Mucosa of descending colon (tissue), 3 donors: ENCODE measurements around the gene NOD2. TPM values are rescaled to one million over a fixed set of nuclear protein-coding genes. Genes with fewer than 3 reads are reported as not detected.

ENCODE experiments used
- ATAC-seq: fragments of 200-7000 bp; cut with Tn5 transposase; one replicate; pipeline ENCODE4 v1.9.1; 2020; ENCODE audit warnings: mild to moderate bottlenecking, moderate library complexity
- DNase-seq, 3 donors: peaks; one replicate each; pipeline ENCODE4 v3.0.0-alpha.2; 2020
- H3K36me3 ChIP-seq: fragments of 200-600 bp; one replicate; pipeline ENCODE4 v1.8.0; 2021; ENCODE audit warnings: low read depth, mild to moderate bottlenecking
- H3K4me1 ChIP-seq: fragments of 200-600 bp; one replicate; pipeline ENCODE4 v1.8.0; 2021; ENCODE audit warnings: low read depth, mild to moderate bottlenecking
- H3K4me3 ChIP-seq: fragments of 200-600 bp; one replicate; pipeline ENCODE4 v1.8.0; 2021; ENCODE audit warnings: mild to moderate bottlenecking
- H3K9me3 ChIP-seq: fragments of 200-600 bp; one replicate; pipeline ENCODE4 v1.8.0; 2021; ENCODE audit warnings: mild to moderate bottlenecking
- intact Hi-C, 2 donors: fragments of 100-400 bp; cut with DNase I in 1 of 2; cut with micrococcal nuclease in 1 of 2; formaldehyde crosslinking; loops; one replicate each; pipeline versions ENCODE4 v1.11.0 to v1.11.1; 2022; cut with DNase I, micrococcal nuclease
- total RNA-seq, 3 donors: library from RNA; stranded (reverse); fragmentation: NEBNext Ultra II Directional in 2 of 3; extraction: Animal tissue kit (Norgen Biotek cat#: 25700) in 2 of 3; gene quantifications; one replicate each; pipeline versions ENCODE4 v1.2.1 to v1.2.4, GENCODE V29; 2021 to 2023
- TF ChIP-seq, protein P1 (sequence below): fragments of 200-600 bp; IDR thresholded peaks from one replicate; pipeline ENCODE4 v1.8.0; 2022; ENCODE audit warnings: antibody characterized with exemption, mild to moderate bottlenecking
- donor health status: DM: no; HTN: no; CAD: no; lungs with moderate emphysema.
- donor health status: DM: no; HTN: no; CAD: no.
- donor health status: DM: no; HTN: yes; CAD: no.

Gene NOD2
- total RNA-seq, 3 donors from 2014 or later: 0.87 to 2.4 (median 2.0) TPM

DNA sequence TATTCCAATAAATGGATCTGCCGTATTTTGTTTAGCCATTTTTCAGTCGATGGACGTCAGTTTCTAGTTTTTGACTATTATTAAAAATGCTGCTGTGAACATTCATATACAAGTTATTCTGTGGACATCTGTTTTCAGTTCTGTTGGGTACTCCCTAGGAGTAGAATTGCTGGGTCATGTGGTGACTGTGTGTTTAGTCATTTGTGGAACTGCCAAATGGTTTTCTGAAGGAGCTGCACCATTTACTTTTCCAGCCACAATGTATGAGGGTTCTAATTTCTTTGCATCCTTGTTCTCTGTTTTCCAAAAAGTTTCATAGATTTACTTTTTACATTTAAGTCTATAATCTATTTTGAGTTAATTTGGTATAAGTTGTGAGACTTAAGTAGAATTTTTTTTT is 78.0 kb downstream of the NOD2 start:
- intact Hi-C loops: no loop called here

DNA sequence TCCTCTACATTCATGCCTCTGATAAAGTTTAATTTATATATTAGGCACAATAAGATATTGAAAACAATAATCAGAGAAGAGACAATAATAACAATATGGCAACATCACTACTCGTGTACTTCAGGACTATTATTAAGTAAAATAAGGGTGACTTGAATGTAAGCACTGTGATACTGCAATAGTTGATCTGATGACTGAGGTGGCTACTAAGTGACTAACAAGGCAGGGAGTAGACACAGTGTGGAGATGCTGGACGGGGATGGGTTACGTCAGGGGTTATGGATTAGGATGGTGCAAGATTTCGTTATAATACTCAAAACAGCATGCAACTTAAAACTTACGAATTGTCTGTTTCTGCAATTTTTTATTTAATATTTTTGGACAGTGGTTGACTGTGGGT is 81.0 kb downstream of the NOD2 start:
- TF ChIP-seq, protein P1, sequence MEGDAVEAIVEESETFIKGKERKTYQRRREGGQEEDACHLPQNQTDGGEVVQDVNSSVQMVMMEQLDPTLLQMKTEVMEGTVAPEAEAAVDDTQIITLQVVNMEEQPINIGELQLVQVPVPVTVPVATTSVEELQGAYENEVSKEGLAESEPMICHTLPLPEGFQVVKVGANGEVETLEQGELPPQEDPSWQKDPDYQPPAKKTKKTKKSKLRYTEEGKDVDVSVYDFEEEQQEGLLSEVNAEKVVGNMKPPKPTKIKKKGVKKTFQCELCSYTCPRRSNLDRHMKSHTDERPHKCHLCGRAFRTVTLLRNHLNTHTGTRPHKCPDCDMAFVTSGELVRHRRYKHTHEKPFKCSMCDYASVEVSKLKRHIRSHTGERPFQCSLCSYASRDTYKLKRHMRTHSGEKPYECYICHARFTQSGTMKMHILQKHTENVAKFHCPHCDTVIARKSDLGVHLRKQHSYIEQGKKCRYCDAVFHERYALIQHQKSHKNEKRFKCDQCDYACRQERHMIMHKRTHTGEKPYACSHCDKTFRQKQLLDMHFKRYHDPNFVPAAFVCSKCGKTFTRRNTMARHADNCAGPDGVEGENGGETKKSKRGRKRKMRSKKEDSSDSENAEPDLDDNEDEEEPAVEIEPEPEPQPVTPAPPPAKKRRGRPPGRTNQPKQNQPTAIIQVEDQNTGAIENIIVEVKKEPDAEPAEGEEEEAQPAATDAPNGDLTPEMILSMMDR: no peak
- intact Hi-C loops: no loop called here
- Histone ChIP-seq H3K4me1 (no peaks in the 10 kb centered on the region), H3K9me3 (no peaks in the 10 kb centered on the region), H3K36me3 (no peaks in the 10 kb centered on the region), H3K4me3 (no peak overlapping the region)
- no peak for DNase-seq
- ATAC-seq: no peak

More for the DNA sequence above, 78.0 kb downstream of the NOD2 start:
- TF ChIP-seq, protein P1: no peak
- DNase-seq (no peak), ATAC-seq (no peak)
- no peak overlapping the region for H3K4me3 ChIP-seq
- no peaks in the 10 kb centered on the region for H3K4me1 ChIP-seq
- H3K36me3 ChIP-seq: no peaks in the 10 kb centered on the region
- peaks cover 2% of the 10 kb centered on the region for H3K9me3 ChIP-seq

DNA sequence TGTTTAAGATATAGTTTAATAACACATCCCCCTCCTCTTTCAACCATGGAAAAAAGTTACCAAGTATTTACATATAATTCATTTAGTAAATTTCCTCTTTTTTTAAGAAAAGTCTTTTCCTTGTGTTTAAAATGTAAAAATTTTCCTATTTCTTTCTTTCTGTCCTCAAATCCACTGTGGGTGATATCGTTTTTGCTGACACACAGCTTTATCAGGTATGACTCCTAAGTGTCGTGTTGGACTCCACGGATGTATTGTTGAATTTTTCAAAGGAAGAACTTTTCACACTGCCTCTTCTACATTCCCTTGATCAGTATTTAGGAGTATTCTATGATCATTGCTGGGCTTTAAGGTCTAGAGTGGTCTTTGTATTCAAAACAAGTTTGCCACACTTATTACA is 81.6 kb downstream of the NOD2 start:
- DNase-seq (no peak), ATAC-seq (no peak)
- intact Hi-C loops: no loop called here
- Histone ChIP-seq H3K36me3 (no peaks in the 10 kb centered on the region), H3K9me3 (no peaks in the 10 kb centered on the region), H3K4me3 (no peak overlapping the region), H3K4me1 (no peaks in the 10 kb centered on the region)
- TF ChIP-seq, protein P1: no peak

DNA sequence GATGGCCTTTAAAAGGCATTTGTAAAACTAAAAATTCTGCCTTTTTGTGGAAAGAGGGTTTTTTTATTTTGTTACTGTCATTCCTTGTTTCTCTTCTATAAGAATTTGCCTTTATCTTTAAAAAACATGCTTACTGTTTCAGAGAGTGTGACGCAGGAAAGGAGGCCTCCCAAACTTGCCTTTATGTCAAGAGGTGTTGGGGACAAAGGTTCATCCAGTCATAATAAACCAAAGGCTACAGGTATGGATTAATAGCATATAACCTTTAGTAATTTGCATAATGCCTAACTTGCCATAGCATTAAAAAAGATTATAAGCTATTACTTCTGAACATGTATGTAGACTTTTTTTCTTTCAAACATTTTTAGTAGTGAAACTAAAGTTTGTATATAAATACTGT is 82.6 kb downstream of the NOD2 start:
- ATAC-seq (peak; percentile 86), DNase-seq (peak in 1 of 3 donors; percentile 12)
- intact Hi-C loops: no loop called here
- TF ChIP-seq, protein P1: no peak
- Histone ChIP-seq H3K36me3 (no peaks in the 10 kb centered on the region), H3K4me1 (no peaks in the 10 kb centered on the region), H3K4me3 (no peak overlapping the region), H3K9me3 (no peaks in the 10 kb centered on the region)

DNA sequence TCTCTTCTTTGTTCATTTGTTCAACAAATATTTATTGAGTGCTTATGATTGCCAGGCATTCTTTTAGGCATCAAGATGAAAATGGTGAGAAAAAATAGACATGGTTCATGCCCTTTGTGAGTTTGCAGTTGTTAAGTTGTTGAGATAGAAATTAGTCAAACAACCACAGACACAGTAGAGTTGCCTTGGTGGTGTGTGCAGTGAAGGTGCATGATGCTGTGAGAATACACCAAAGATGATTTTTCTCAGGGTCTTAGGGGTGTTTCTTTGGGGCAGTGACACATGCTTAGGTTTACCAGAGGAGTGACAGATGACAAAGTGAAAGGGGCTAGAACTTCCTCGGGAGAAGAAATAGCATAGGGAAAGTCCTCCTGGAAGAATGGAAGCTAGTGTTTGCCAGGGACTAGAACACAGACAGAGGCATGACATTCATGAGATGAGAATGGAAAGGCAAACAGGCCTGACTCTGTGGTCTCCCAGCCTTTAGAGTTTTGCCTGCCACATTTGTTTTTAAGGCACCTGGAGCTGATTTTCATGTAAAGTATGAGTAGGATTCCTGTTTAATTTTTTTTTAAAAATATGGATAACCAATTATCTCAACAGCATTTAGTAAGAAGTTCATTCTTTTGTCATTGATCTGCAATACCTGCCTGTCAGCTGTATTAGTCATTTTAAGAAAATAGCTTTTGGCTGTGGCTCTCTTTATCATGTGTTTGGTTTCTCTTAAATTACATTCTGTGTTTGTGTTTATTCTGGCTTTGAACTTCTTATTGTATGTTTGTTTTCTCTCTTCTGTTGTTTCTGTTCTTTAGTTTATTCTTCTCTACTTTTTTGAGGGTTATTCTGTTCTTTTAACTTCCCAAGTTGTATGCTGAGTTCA is 85.1 kb downstream of the NOD2 start:
- no peaks in the 10 kb centered on the region for H3K36me3 ChIP-seq
- intact Hi-C loops: no loop called here
- H3K4me1 ChIP-seq: no peaks in the 10 kb centered on the region
- H3K9me3 ChIP-seq: no peaks in the 10 kb centered on the region
- no peak for DNase-seq
- TF ChIP-seq, protein P1: no peak
- no peak for ATAC-seq
- H3K4me3 ChIP-seq: no peak overlapping the region
